HG03457 (cell line): ENCODE data around the gene ABCC10.
"Not testable (repeated sequence)": the region's sequence is repeated elsewhere in the genome, so short reads cannot be mapped to it uniquely, and the experiment has no call there.

ENCODE experiments used
- ATAC-seq: cut with Tn5 transposase; IDR thresholded peaks from one replicate; pipeline ENCODE4 v1.9.1; 2021; ENCODE audit warnings: moderate number of reproducible peaks; ENCODE audit not compliant: unreplicated experiment

Gene ABCC10

DNA sequence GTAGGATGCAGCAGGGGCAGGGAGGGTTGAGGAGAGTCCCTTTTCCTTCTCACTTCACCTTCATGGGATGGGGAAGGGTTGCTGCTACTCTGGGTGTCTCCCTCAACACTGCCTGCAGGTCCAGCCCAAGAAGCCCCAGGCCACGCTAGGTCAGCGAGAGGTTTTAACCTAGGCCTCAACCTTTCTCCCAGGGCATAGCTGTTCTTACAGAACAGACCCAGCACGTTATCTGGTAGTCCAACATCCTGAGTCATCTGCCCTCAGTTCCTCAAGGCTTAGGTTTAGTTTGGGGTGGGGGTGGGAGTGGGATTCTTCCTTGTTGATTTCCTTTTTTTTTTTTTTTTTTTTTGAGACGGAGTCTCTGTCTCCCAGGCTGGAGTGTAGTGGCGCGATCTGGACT lies 67.0 kb downstream of the ABCC10 start:
- ATAC-seq, result no peak

DNA sequence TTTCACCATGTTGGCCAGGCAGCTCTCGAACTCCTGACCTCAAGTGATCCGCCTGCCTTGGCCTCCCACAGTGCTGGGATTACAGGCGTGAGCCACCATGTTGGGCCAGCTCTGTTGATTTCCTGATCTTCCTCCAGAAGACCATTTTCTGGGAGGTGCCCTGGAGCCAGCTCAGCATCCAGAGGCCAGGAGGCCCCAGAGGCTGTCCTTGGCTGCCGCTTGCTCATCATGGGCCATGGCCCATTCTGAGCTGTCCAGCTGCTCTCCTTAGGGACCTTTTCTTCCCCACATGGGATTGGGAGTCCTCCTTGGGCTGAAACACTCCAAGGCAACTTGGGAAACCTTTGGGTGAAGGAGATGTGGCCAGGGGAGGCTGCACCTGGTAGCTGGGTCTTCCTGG lies 67.4 kb downstream of the ABCC10 start:
- no peak for ATAC-seq

DNA sequence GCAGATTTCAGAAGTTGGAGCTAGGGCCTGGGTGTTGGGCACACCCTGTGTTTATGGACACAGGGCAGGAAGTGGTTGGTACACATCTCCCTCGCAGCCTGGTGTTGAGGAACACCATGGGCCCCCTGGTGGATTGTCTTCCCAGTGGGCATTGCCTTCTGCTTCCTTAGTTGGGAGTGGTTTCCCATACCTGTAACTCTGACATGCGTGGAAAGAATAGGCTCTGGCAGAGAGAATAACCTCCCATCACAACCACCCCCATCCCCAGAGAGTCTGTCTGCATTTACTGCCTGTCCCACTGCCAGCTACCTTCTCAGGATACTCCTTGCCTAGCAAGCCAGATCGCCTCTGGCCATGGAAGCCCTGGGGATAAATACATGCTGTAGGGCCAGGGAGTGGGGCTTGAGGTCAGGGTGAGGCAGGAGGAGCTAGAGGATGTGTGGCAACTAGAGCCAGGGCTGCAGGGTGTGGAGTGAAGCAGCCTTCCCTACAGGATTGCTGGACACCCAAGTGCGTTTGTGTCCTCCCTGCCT lies 68.1 kb downstream of the ABCC10 start:
- no peak for ATAC-seq

DNA sequence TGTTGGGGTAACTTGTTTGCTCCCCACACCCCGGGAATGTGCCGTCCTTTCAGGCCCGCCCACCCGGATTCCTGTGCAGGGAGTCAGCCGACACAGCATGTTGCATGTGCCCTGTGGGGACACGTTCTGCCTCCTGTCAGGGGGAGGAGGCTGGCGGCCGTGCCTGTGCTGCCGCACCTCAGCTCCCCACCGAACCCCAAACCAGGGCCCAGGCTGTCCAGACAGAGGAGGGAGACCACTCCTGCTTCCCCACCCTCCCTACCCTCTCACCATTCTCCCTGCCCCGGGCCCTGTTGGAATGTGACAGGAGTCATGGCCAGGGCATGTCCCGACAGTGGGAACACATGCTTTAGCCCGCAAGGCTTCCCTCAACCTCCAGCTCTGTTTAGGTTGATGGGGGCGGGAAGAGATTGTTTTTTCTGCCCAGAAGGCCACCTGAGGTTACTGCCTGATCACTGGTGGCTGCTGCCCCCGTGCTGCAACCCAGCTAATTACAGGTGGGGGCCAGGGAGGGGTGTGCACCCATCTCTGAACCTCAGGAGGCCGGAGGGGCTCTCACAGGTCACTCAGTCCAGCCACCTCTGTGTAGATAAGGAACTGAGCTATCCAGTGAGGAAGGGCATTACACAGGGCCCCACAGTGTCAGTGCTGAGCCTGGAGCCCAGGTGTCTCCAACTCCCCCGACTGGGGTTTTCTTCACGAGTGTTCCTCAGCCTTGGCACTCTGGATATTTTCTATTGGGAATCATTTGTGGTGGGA lies 69.2 kb downstream of the ABCC10 start:
- no peak for ATAC-seq

DNA sequence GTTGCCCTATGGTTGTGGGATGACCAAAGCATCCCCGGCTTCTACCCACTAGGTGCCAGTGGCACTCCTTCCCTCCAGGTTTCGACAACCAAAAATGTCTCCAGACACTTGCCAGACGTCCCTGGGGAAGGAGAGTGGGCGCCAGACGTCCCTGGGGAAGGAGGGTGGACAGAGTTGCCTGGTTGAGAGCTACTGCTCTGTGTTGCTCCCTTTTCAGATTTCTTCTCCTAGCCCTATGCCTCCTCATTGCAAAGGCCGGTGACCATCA lies 69.7 kb downstream of the ABCC10 start:
- no peak for ATAC-seq

DNA sequence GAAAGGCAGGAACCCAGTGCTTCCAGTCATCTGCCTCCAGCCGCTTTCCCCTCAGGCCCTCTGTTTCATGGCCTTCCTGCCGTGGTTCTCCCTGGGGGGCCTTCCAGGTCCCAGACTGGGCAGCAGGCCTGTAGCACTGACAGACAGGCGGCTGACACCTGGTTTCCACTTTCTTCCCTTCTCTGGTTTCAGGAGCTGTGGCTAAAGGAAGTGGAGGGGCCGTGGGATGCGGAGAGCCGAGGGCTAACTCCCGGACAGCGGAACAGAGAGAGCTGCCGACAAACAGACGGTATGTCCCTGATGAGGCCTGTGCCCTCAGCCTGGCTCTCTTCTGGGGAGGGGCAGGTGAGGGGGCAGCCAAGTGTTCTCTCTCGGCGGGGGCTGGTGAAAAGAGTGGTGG lies 70.3 kb downstream of the ABCC10 start:
- no peak for ATAC-seq

DNA sequence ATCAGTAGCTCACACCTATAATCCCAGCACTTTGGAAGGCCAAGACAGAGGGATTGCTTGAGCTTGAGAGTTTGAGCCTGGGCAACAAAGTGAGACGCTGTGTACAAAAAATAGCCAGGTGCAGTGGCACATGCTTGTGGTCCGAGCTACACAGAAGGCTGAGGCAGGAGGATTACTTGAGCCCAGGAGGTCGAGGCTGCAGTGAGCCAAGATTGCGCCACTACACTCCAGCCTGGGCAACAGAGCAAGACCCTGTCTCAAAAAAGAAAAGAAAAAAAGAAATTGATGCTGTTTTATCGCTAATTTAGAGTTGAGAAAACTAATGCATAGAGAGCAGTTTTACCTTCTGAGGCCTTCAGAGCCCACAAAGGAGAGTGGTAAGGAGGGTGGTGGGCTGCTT lies 71.0 kb downstream of the ABCC10 start:
- not testable (repeated sequence) for ATAC-seq

DNA sequence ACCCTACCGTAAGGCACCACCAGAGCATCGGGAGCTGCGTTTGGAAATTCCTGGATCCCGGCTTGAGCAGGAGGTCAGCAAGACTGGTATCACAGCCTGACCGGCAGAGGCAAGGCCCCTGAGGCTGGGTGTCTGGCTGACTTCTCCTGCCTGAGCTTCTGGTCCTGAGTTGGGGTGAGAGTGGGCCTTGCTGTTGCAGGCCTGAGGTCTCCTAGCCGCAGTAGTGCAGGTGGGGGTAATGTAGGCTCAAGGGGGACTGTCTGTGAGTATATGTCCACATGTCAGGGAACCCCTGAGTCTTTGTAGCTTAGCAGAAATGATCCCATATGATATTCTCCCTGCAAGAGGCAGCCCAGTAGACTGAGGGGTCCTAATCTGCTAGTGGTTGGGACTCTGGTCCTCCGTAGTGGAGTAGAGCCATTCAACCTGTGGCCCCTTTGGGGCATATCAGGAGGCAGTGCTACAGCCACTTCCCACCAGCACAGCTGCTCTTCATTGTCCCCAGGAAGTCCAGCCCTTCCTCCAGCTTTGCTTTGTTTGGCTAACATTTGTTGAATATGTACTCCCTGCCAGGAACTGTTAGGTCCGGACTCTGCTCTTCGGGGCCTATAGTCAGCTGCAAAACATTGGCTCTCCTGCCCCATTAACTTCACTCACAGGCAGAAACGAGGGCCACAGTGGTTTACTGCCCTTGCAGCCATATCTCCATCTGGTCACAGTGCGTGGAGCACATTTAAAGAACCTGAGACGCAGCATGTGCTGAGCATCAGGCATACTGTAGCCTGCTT lies 71.9 kb downstream of the ABCC10 start:
- no peak for ATAC-seq
